ENCODE results near the gene EMC6.

DNA sequence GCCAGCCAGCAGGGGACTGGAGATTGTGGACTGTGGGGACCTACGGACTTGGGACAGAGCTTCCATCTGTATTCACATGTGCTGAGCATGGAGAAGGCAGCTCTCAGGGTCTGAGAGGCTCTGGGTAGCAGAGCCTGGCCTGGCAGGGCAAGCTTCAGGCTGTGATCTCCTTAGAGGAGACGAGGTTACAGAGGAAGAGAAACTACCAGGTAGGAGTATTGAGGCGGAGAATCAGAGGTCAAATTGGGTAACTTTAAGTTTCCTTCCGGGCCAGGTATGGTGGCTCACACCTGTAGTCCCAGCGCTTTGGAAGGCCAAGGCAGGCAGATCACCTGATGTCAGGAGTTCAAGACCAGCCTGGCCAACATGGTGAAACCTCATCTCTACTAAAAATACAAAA, 23.3 kb upstream of the EMC6 start:
- TF ChIP-seq, protein P1, sequence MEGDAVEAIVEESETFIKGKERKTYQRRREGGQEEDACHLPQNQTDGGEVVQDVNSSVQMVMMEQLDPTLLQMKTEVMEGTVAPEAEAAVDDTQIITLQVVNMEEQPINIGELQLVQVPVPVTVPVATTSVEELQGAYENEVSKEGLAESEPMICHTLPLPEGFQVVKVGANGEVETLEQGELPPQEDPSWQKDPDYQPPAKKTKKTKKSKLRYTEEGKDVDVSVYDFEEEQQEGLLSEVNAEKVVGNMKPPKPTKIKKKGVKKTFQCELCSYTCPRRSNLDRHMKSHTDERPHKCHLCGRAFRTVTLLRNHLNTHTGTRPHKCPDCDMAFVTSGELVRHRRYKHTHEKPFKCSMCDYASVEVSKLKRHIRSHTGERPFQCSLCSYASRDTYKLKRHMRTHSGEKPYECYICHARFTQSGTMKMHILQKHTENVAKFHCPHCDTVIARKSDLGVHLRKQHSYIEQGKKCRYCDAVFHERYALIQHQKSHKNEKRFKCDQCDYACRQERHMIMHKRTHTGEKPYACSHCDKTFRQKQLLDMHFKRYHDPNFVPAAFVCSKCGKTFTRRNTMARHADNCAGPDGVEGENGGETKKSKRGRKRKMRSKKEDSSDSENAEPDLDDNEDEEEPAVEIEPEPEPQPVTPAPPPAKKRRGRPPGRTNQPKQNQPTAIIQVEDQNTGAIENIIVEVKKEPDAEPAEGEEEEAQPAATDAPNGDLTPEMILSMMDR (IDR thresholded peaks at IDR 0.05): no peak
- TF ChIP-seq POLR2AphosphoS5 (IDR thresholded peaks at IDR 0.05) (no peak), POLR2A (IDR thresholded peaks at IDR 0.05; ENCODE audit: low read depth) (no peak), EP300 (IDR thresholded peaks at IDR 0.05) (no peak)

Measured in esophagus muscularis mucosa (tissue), 4 donors.